ENCODE measurements around the gene RAET1L.
A peak's percentile ranks its signal among the peaks of the same experiment; 100 is the strongest.
"Not testable (repeated sequence)": the region's sequence is repeated elsewhere in the genome, so short reads cannot be mapped to it uniquely, and the experiment has no call there.

RAET1L gene

GRCh38 chr6:150024646-150025155 is 631 bp downstream of the RAET1L start:
- DNase-seq: no peak
- in situ Hi-C loops (cut with HindIII; ENCODE audit: low pct_ligation_motif_present, low pct_unique_long_range_greater_than_20kb, low sequenced_read_pairs): no loop called here

- DNase-seq; in situ Hi-C loops (cut with HindIII; ENCODE audit: low pct_ligation_motif_present, low pct_unique_long_range_greater_than_20kb, low sequenced_read_pairs): not testable (repeated sequence)
Observed at GRCh38 chr6:150024021-150024420, 1.3 kb downstream of the RAET1L start.

GRCh38 chr6:150021870-150022269 is 3.5 kb downstream of the RAET1L start:
- DNase-seq; in situ Hi-C loops (cut with HindIII; ENCODE audit: low pct_ligation_motif_present, low pct_unique_long_range_greater_than_20kb, low sequenced_read_pairs): not testable (repeated sequence)

- in situ Hi-C loops (cut with HindIII; ENCODE audit: low pct_ligation_motif_present, low pct_unique_long_range_greater_than_20kb, low sequenced_read_pairs): no loop called here
- no peak for DNase-seq
Observed at GRCh38 chr6:150018846-150019580, 6.3 kb downstream of the RAET1L start.

- DNase-seq; in situ Hi-C loops (cut with HindIII; ENCODE audit: low pct_ligation_motif_present, low pct_unique_long_range_greater_than_20kb, low sequenced_read_pairs): not testable (repeated sequence)
Observed at GRCh38 chr6:150017186-150017521, 8.2 kb downstream of the RAET1L start.

- in situ Hi-C loops (cut with HindIII; ENCODE audit: low pct_ligation_motif_present, low pct_unique_long_range_greater_than_20kb, low sequenced_read_pairs): no loop called here
- peak; percentile 73 for DNase-seq
Observed at GRCh38 chr6:150016324-150017185, 8.8 kb downstream of the RAET1L start.

- DNase-seq; in situ Hi-C loops (cut with HindIII; ENCODE audit: low pct_ligation_motif_present, low pct_unique_long_range_greater_than_20kb, low sequenced_read_pairs): not testable (repeated sequence)
Observed at GRCh38 chr6:150015281-150016001, 9.9 kb downstream of the RAET1L start.

GRCh38 chr6:150014623-150015280 is 10.6 kb downstream of the RAET1L start:
- DNase-seq; in situ Hi-C loops (cut with HindIII; ENCODE audit: low pct_ligation_motif_present, low pct_unique_long_range_greater_than_20kb, low sequenced_read_pairs): not testable (repeated sequence)

GRCh38 chr6:150013785-150014622 is 11.3 kb downstream of the RAET1L start:
- DNase-seq; in situ Hi-C loops (cut with HindIII; ENCODE audit: low pct_ligation_motif_present, low pct_unique_long_range_greater_than_20kb, low sequenced_read_pairs): not testable (repeated sequence)

GRCh38 chr6:150012846-150013784 is 12.2 kb downstream of the RAET1L start:
- in situ Hi-C loops (cut with HindIII; ENCODE audit: low pct_ligation_motif_present, low pct_unique_long_range_greater_than_20kb, low sequenced_read_pairs); DNase-seq: not testable (repeated sequence)

GRCh38 chr6:150008588-150008987 is 16.7 kb downstream of the RAET1L start:
- DNase-seq: no peak
- in situ Hi-C loops (cut with HindIII; ENCODE audit: low pct_ligation_motif_present, low pct_unique_long_range_greater_than_20kb, low sequenced_read_pairs): no loop called here

GRCh38 chr6:150006961-150007464 is 18.3 kb downstream of the RAET1L start:
- peak; percentile 29 for DNase-seq

GRCh38 chr6:150005761-150006651 is 19.3 kb downstream of the RAET1L start:
- DNase-seq: no peak
- in situ Hi-C loops (cut with HindIII; ENCODE audit: low pct_ligation_motif_present, low pct_unique_long_range_greater_than_20kb, low sequenced_read_pairs): no loop called here

More at GRCh38 chr6:150006961-150007464, 18.3 kb downstream of the RAET1L start:
- in situ Hi-C loops (cut with HindIII; ENCODE audit: low pct_ligation_motif_present, low pct_unique_long_range_greater_than_20kb, low sequenced_read_pairs): no loop called here

- DNase-seq: peak; percentile 92
- in situ Hi-C loops (cut with HindIII; ENCODE audit: low pct_ligation_motif_present, low pct_unique_long_range_greater_than_20kb, low sequenced_read_pairs): no loop called here
Observed at GRCh38 chr6:150004783-150005717, 20.3 kb downstream of the RAET1L start.
